ENCODE measurements around the gene THAP7. TPM values are rescaled to one million over a fixed set of nuclear protein-coding genes. Genes with fewer than 3 reads are reported as not detected.

Gene THAP7
- polyA plus RNA-seq, 1 donor (not counting 4 experiments of a cell fraction or from before 2014, with no cell fraction given): 10.4 TPM

DNA sequence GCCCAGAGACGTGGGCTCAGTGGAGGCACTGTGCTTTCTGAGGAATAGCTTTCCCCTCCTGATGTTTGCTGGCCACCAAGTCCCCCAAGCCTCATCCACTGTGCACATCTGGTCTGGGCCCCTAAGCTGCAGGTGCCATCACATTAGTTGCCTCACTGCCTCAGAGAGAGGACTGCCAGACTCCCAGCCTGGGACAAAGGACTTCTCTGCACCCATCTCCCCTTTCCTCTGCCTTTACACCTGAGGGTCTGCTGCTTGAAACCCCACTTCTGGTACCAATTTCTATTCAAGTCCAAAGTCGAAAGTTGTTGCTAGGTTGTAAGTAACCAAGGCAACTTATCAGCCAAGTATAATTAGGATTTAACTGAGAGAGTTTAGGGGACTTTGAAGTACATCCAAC lies 23.5 kb downstream of the THAP7 start:
- Histone ChIP-seq H2AFZ (ENCODE audit: control insufficient read depth, low read length) (no peak overlapping the region), H3K4me2 (ENCODE audit: control insufficient read depth, extremely low read depth, insufficient read depth, low read depth, low read length) (no peak overlapping the region), H3K27ac (ENCODE audit: control insufficient read depth, insufficient read depth, low read length) (no peak overlapping the region), H3K4me1 (ENCODE audit: control insufficient read depth, extremely low read depth, insufficient read depth, low read length) (peaks cover 29% of the 10 kb centered on the region), H4K20me1 (ENCODE audit: control insufficient read depth, extremely low read depth, insufficient read depth, low read length) (no peaks in the 10 kb centered on the region), H3K9me3 (ENCODE audit: control insufficient read depth, low read depth, low read length) (peaks cover 7% of the 10 kb centered on the region), H3K9ac (ENCODE audit: control insufficient read depth, extremely low read depth, insufficient read depth, low read length) (no peak overlapping the region), H3K4me3 (ENCODE audit: control insufficient read depth in 2 of 3, extremely low read depth in 1 of 3, insufficient read depth in 2 of 3, low read depth in 1 of 3, low read length in 3 of 3) (no peak overlapping the region), H3K79me2 (ENCODE audit: control insufficient read depth, insufficient read depth, low read length) (peaks cover 12% of the 10 kb centered on the region), H3K27me3 (ENCODE audit: control insufficient read depth, extremely low read depth, insufficient read depth, low read length) (no peaks in the 10 kb centered on the region), H3K9me1 (ENCODE audit: control insufficient read depth, extremely low read depth, insufficient read depth, low read length) (no peaks in the 10 kb centered on the region), H3K36me3 (ENCODE audit: control insufficient read depth in 2 of 2, extremely low read depth in 1 of 2, insufficient read depth in 2 of 2, low read length in 2 of 2) (no peaks in the 10 kb centered on the region)
- TF ChIP-seq, protein P1, sequence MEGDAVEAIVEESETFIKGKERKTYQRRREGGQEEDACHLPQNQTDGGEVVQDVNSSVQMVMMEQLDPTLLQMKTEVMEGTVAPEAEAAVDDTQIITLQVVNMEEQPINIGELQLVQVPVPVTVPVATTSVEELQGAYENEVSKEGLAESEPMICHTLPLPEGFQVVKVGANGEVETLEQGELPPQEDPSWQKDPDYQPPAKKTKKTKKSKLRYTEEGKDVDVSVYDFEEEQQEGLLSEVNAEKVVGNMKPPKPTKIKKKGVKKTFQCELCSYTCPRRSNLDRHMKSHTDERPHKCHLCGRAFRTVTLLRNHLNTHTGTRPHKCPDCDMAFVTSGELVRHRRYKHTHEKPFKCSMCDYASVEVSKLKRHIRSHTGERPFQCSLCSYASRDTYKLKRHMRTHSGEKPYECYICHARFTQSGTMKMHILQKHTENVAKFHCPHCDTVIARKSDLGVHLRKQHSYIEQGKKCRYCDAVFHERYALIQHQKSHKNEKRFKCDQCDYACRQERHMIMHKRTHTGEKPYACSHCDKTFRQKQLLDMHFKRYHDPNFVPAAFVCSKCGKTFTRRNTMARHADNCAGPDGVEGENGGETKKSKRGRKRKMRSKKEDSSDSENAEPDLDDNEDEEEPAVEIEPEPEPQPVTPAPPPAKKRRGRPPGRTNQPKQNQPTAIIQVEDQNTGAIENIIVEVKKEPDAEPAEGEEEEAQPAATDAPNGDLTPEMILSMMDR (optimal IDR thresholded peaks at IDR 0.05 in 1 of 3, IDR thresholded peaks at IDR 0.05 in 1 of 3, conservative IDR thresholded peaks at IDR 0.05 in 1 of 3; ENCODE audit: extremely low read depth in 1 of 3, insufficient read depth in 2 of 3, low read length in 3 of 3): no peak
- no peak for TF ChIP-seq EZH2 (IDR thresholded peaks at IDR 0.05; ENCODE audit: low read length)
- dilution Hi-C loops (cut with MboI; ENCODE audit: extremely low pct_ligation_motif_present, low sequenced_read_pairs): no loop called here
- DNase-seq (ENCODE audit: low read depth, low spot score) (no peak), FAIRE-seq (no peak)

DNA sequence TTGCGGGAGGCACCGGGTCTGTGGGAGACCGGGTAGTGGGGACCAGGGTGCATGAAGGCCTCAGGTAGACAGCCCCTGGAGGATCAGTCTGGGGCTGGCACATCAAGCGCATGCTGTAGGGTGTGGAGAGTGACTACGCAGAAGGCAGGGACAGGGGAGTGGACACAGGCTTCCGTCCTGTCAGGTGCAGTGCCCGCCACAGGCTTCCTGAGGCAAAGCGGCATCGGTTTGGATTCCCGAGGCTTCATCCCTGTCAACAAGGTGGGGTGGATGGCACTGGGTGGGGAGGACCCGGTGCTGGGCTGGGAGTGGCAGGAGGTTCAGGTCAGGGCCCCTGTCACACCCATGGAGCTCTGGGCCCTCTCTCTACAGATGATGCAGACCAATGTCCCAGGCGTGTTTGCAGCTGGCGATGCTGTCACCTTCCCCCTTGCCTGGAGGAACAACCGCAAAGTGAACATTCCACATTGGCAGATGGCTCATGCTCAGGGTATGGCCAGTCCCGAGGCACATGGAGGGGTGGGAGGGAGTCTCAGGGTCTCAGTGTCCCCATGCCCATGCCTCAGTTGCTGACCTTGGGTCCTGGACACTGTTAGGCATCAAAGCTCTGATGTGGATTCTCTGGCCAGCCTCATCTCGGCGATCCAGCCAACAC lies 24.3 kb downstream of the THAP7 start:
- Histone ChIP-seq H3K9ac (ENCODE audit: control insufficient read depth, extremely low read depth, insufficient read depth, low read length) (no peak overlapping the region), H3K27ac (ENCODE audit: control insufficient read depth, insufficient read depth, low read length) (no peak overlapping the region), H3K4me1 (ENCODE audit: control insufficient read depth, extremely low read depth, insufficient read depth, low read length) (peaks cover 23% of the 10 kb centered on the region), H2AFZ (ENCODE audit: control insufficient read depth, low read length) (no peak overlapping the region), H3K9me3 (ENCODE audit: control insufficient read depth, low read depth, low read length) (peaks cover 7% of the 10 kb centered on the region), H3K9me1 (ENCODE audit: control insufficient read depth, extremely low read depth, insufficient read depth, low read length) (no peaks in the 10 kb centered on the region), H3K27me3 (ENCODE audit: control insufficient read depth, extremely low read depth, insufficient read depth, low read length) (no peaks in the 10 kb centered on the region), H3K79me2 (ENCODE audit: control insufficient read depth, insufficient read depth, low read length) (peaks cover 5% of the 10 kb centered on the region), H4K20me1 (ENCODE audit: control insufficient read depth, extremely low read depth, insufficient read depth, low read length) (no peaks in the 10 kb centered on the region), H3K4me3 (ENCODE audit: control insufficient read depth in 2 of 3, extremely low read depth in 1 of 3, insufficient read depth in 2 of 3, low read depth in 1 of 3, low read length in 3 of 3) (no peak overlapping the region), H3K36me3 (ENCODE audit: control insufficient read depth in 2 of 2, extremely low read depth in 1 of 2, insufficient read depth in 2 of 2, low read length in 2 of 2) (no peaks in the 10 kb centered on the region), H3K4me2 (ENCODE audit: control insufficient read depth, extremely low read depth, insufficient read depth, low read depth, low read length) (no peak overlapping the region)
- dilution Hi-C loops (cut with MboI; ENCODE audit: extremely low pct_ligation_motif_present, low sequenced_read_pairs): no loop called here
- TF ChIP-seq EZH2 (IDR thresholded peaks at IDR 0.05; ENCODE audit: low read length): no peak
- TF ChIP-seq, protein P1 (optimal IDR thresholded peaks at IDR 0.05 in 1 of 3, IDR thresholded peaks at IDR 0.05 in 1 of 3, conservative IDR thresholded peaks at IDR 0.05 in 1 of 3; ENCODE audit: extremely low read depth in 1 of 3, insufficient read depth in 2 of 3, low read length in 3 of 3): no peak
- FAIRE-seq (no peak), DNase-seq (ENCODE audit: low read depth, low spot score) (no peak)
